BJ (cell line): ENCODE measurements around the gene CNN3. TPM values are rescaled to one million over a fixed set of nuclear protein-coding genes. Genes with fewer than 3 reads are reported as not detected.

Source experiments
- CTCF ChIA-PET: fragments of 350-600 bp; formaldehyde crosslinking; extraction: SDS; loops from one replicate; lab custom pipeline; 2021; ENCODE audit warnings: antibody characterized with exemption, inconsistent platforms; lab: Yijun Ruan, JAX
- POLR2A ChIA-PET: fragments of 300-600 bp; sonication (Branson Sonifier 250); formaldehyde crosslinking; extraction: SDS; loops from one replicate; lab custom pipeline; 2021; ENCODE audit warnings: antibody characterized with exemption; lab: Charles Lee
- DNase-seq: peaks from one replicate; pipeline ENCODE4 v3.0.0-alpha.2; 2011; ENCODE audit warnings: low read depth
- H3K27me3 ChIP-seq: 2 replicates; pipeline ENCODE4 v1.6.0; 2011; ENCODE audit warnings: low read length; ENCODE audit not compliant: control insufficient read depth, insufficient read depth
- H3K36me3 ChIP-seq: 2 replicates; pipeline ENCODE4 v1.5.1; 2011; ENCODE audit warnings: low read length; ENCODE audit not compliant: control insufficient read depth, insufficient read depth
- H3K4me3 ChIP-seq: 2 replicates; pipeline ENCODE4 v1.5.1; 2011; ENCODE audit warnings: low read depth, mild to moderate bottlenecking, control low read depth, low read length
- polyA plus RNA-seq: library from polyadenylated mRNA; depleted of rRNA; stranded (reverse); fragments of >200 nt; gene quantifications from 2 replicates; pipeline ENCODE4 v1.2.3, GENCODE V29; 2011
- TF ChIP-seq, protein P1 (sequence below): IDR thresholded peaks from 2 replicates; pipeline ENCODE4 v1.5.1; 2011; ENCODE audit warnings: low read depth, mild to moderate bottlenecking, control low read depth, inconsistent platforms, low read length, moderate library complexity; ENCODE audit not compliant: insufficient read depth

Gene CNN3
- polyA plus RNA-seq, 1 experiment: 169 TPM

DNA sequence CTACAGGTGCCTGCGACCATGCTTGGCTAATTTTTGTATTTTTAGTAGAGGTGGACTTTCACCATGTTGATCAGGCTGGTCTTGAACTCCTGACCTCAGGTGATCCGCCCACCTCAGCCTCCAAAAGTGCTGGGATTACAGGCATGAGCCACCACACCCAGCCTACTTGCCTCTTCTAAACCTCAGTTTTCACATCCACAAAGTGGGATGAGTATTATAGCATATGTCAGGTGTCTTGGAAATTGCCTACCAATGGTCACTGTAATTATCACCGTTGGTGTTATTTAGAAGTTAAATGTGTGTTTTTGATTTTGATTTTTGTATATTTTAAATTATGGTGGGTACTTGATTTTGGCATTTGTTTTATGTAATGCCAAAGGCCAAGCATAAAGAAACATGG, 70.0 kb downstream of the CNN3 start:
- Histone ChIP-seq H3K27me3 (no peaks in the 10 kb centered on the region), H3K36me3 (no peaks in the 10 kb centered on the region), H3K4me3 (no peak overlapping the region)
- TF ChIP-seq, protein P1, sequence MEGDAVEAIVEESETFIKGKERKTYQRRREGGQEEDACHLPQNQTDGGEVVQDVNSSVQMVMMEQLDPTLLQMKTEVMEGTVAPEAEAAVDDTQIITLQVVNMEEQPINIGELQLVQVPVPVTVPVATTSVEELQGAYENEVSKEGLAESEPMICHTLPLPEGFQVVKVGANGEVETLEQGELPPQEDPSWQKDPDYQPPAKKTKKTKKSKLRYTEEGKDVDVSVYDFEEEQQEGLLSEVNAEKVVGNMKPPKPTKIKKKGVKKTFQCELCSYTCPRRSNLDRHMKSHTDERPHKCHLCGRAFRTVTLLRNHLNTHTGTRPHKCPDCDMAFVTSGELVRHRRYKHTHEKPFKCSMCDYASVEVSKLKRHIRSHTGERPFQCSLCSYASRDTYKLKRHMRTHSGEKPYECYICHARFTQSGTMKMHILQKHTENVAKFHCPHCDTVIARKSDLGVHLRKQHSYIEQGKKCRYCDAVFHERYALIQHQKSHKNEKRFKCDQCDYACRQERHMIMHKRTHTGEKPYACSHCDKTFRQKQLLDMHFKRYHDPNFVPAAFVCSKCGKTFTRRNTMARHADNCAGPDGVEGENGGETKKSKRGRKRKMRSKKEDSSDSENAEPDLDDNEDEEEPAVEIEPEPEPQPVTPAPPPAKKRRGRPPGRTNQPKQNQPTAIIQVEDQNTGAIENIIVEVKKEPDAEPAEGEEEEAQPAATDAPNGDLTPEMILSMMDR: no peak
- POLR2A ChIA-PET: no interaction called here
- CTCF ChIA-PET: interaction anchor here (2.2 to 7.0 kb wide), 4 partner anchors 67 to 188 kb away, joined by 8 to 116 read pairs (median 65); no protein-coding TSS in a partner anchor
- no peak for DNase-seq

DNA sequence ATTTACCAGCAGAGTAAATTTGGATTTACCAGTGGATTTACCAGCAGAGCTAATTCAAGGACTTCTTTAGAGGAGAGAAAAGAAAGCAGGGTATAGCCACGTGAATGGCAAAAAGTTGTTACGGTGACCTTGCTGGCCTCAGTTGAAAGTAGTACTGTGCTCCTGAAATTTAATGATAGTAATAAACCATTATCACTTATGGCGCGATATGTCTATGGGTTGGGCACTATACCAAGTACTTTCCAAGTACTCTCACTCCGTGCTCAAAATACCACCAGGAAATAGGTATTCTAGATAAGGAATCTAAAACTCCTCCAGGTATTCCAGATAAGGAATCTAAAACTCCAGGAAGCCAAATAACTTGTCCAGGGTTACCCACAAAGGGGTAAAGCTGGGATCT, 70.9 kb downstream of the CNN3 start:
- TF ChIP-seq, protein P1: no peak
- H3K27me3 ChIP-seq: no peaks in the 10 kb centered on the region
- H3K36me3 ChIP-seq: no peaks in the 10 kb centered on the region
- POLR2A ChIA-PET: interaction anchor here (0.7 kb wide), 1 partner anchor 71 kb away, joined by 3 read pairs; the partner anchor contains the start of gene CNN3
- CTCF ChIA-PET: interaction anchor here (0.6 to 7.0 kb wide), 10 partner anchors 8 to 189 kb away, joined by 3 to 116 read pairs (median 27); no protein-coding TSS in a partner anchor
- DNase-seq: no peak
- H3K4me3 ChIP-seq: no peak overlapping the region

DNA sequence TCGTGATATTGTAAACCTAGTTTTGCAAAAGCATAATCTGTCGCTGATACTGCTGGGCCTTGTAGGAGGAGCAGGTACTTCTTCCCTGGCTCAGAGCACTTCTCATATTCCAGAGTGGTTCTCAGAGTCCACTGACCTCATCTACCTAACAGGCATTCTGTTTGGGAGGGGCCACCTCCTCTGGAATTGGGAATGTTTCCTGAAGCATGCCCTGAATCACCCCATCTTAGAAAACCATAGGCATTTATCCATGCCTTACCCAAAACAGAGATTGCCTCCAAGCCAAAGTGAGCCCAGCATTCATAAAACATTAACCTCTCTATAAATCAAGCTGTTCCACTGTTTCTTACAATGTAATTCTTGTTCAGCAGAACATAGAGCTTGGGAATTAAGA, 71.6 kb downstream of the CNN3 start:
- H3K4me3 ChIP-seq: no peak overlapping the region
- no peaks in the 10 kb centered on the region for H3K36me3 ChIP-seq
- POLR2A ChIA-PET: interaction anchor here (0.7 kb wide), 1 partner anchor 72 kb away, joined by 3 read pairs; the partner anchor contains the start of gene CNN3
- H3K27me3 ChIP-seq: no peaks in the 10 kb centered on the region; the same call in 1 of the 2 replicates
- DNase-seq: no peak
- TF ChIP-seq, protein P1: no peak
- CTCF ChIA-PET: interaction anchor here (0.9 to 7.0 kb wide), 22 partner anchors 9 to 378 kb away, joined by 3 to 116 read pairs (median 10); partner anchors contain the start of gene RWDD3

DNA sequence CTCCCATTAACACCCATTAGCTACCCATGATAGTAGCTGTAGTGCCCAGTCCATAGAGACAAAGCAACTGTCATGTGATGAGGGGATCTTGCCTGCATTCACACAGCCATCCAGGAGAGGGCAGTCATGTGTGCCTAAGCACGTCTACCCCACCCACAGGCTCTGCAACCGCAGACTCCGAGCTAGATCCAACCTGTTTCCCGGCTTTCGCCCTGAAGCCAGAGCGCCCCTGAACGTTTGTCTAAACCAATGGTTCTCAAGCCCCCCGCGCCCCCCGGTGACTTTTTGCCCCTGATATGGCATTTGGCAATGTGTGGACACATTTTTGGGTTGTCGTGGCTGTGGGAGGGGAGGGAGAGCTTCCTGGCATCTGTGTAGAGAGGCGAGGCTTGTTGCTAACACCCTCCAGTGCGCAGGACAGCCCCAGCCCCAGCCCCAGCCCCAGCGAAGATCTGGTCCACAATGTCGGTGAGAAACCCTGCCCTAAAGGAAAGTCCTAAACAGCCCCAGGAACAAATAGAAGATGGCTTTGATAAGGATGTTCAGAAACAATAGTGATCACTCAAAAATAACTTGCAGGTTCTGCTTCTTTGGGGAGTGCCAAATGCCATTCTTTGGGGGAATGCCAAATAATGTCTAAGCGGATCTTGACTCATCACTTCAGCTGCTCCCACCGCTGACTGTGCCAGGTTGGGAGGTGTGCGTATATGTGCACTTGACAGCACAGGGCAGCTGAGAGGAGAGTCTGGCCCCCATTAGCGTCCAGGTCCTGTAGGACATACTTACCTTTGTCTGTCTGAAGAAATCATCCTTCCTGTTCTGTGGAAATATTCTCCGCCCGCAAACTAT, 72.2 kb downstream of the CNN3 start:
- no peak for DNase-seq
- peak overlapping the region; percentile 40 for H3K4me3 ChIP-seq
- ChIA-PET POLR2A (interaction anchor here (0.6 to 1.2 kb wide), 4 partner anchors 9 to 192 kb away, joined by 5 to 6 read pairs (median 5); no protein-coding TSS in a partner anchor), CTCF (interaction anchor here (0.6 to 7.0 kb wide), 52 partner anchors 9 to 379 kb away, joined by 3 to 116 read pairs (median 5); partner anchors contain the start of genes CNN3 and RWDD3)
- TF ChIP-seq, protein P1: peak; percentile 92
- H3K27me3 ChIP-seq: no peaks in the 10 kb centered on the region; the same call in 1 of the 2 replicates
- no peaks in the 10 kb centered on the region for H3K36me3 ChIP-seq

DNA sequence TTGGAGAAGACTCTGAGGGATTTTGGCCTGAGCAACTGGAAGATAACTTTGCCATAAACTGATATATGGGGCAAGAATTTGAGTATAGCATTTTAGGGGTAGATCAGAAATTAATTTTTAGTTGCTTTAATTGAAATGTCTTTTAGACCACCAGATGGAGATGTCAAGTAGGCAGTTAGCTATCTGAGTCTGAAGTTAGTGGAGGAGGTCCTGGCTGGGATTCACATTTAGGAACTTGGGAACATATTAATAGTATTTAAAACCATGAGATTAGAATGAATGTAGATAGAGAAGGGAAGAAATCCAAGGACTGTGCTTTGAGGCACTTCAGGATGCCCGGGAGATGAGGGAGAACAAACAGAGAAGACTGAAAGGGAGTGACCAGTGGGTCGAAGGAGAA, 74.1 kb downstream of the CNN3 start:
- ChIA-PET POLR2A (no interaction called here), CTCF (interaction anchor here (1.1 to 7.0 kb wide), 6 partner anchors 7 to 196 kb away, joined by 3 to 116 read pairs (median 30); no protein-coding TSS in a partner anchor)
- TF ChIP-seq, protein P1: 0 out of 2 replicates have a peak, but pooled peaks have one; percentile 6
- Histone ChIP-seq H3K36me3 (no peaks in the 10 kb centered on the region), H3K4me3 (no peak overlapping the region), H3K27me3 (no peaks in the 10 kb centered on the region; the same call in 1 of the 2 replicates)
- no peak for DNase-seq
